Measurements from ENCODE around the gene PIEZO1. TPM values are rescaled to one million over a fixed set of nuclear protein-coding genes. Genes with fewer than 3 reads are reported as not detected.
A peak's percentile ranks its signal among the peaks of the same experiment; 100 is the strongest.

The PIEZO1 gene
- polyA plus RNA-seq, 1 experiment, result 47.0 TPM

DNA sequence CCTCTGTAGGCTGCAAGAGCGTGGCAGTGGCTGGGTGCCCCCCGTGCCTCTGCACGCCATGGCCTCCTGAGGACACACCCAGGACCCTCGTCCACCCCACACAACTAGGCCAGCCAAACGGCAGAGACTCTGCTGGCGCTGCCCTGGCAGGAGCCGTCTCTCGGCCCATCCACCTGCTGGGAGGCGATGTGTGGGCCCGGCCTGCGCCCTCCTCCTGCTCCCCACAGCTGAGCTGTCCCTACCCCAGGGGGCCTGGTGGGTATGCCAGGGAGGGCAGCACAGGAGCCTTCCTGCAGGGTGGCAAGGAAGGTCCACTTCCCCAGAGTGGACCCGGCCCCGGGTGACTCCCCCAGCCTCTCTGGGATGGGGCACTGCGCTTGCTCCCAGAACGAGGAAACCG, 85.8 kb downstream of the PIEZO1 start:
- no peaks in the 10 kb centered on the region for H3K9me3 ChIP-seq (ENCODE audit: control insufficient read depth, insufficient read depth, low read length)
- DNase-seq (ENCODE audit: low read depth, low spot score), result no peak
- CTCF ChIA-PET, result no interaction called here
- H3K4me3 ChIP-seq (ENCODE audit: low read depth, low read length), result no peak overlapping the region
- no peak overlapping the region for H3K27ac ChIP-seq (ENCODE audit: low read depth, low read length)
- H3K27me3 ChIP-seq (ENCODE audit: control insufficient read depth, insufficient read depth, low read length), result no peaks in the 10 kb centered on the region
- POLR2A ChIA-PET, result no interaction called here
- no peak for TF ChIP-seq CTCF (IDR thresholded peaks at IDR 0.05; ENCODE audit: low read depth, low read length)

DNA sequence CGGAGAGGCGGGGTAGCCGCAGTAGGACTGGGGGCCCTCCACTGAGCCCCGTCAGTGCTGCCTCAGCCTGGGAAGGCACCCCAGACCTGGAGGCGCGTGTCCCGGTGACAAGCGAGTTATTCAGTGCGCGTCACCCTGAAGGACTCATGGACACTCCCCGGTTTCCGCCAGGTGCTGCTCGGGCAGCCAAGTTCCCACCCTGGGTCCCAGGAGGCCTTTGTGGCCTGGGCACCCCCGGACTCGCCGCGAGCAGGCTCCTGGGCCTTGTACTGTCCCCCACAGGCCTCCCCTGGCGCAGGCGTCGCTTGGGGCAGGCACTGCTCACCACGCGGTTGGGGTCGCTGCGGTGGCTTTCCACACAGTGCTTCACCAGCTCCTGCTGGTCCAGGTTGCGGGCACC, 86.4 kb downstream of the PIEZO1 start:
- H3K4me3 ChIP-seq (ENCODE audit: low read depth, low read length), result no peak overlapping the region
- ChIA-PET CTCF (no interaction called here), POLR2A (no interaction called here)
- no peak overlapping the region for H3K27ac ChIP-seq (ENCODE audit: low read depth, low read length)
- no peak for DNase-seq (ENCODE audit: low read depth, low spot score)
- no peaks in the 10 kb centered on the region for H3K27me3 ChIP-seq (ENCODE audit: control insufficient read depth, insufficient read depth, low read length)
- no peak for TF ChIP-seq CTCF (IDR thresholded peaks at IDR 0.05; ENCODE audit: low read depth, low read length)
- no peaks in the 10 kb centered on the region for H3K9me3 ChIP-seq (ENCODE audit: control insufficient read depth, insufficient read depth, low read length)

- POLR2A ChIA-PET, result no interaction called here
- H3K4me3 ChIP-seq (ENCODE audit: low read depth, low read length), result no peak overlapping the region
- no peak overlapping the region for H3K27ac ChIP-seq (ENCODE audit: low read depth, low read length)
- peak; percentile 31; the same call in 1 of the 2 replicates for TF ChIP-seq CTCF (IDR thresholded peaks at IDR 0.05; ENCODE audit: low read depth, low read length)
- H3K9me3 ChIP-seq (ENCODE audit: control insufficient read depth, insufficient read depth, low read length), result no peaks in the 10 kb centered on the region
- no peak for DNase-seq (ENCODE audit: low read depth, low spot score)
- H3K27me3 ChIP-seq (ENCODE audit: control insufficient read depth, insufficient read depth, low read length), result no peaks in the 10 kb centered on the region
- CTCF ChIA-PET, result no interaction called here
These were observed 87.0 kb downstream of the PIEZO1 start for GRCh38 chr16:88697831-88698615.

- DNase-seq (ENCODE audit: low read depth, low spot score), result no peak
- H3K27me3 ChIP-seq (ENCODE audit: control insufficient read depth, insufficient read depth, low read length), result no peaks in the 10 kb centered on the region
- TF ChIP-seq CTCF (IDR thresholded peaks at IDR 0.05; ENCODE audit: low read depth, low read length), result no peak
- ChIA-PET CTCF (no interaction called here), POLR2A (no interaction called here)
- H3K9me3 ChIP-seq (ENCODE audit: control insufficient read depth, insufficient read depth, low read length), result no peaks in the 10 kb centered on the region
- no peak overlapping the region for H3K27ac ChIP-seq (ENCODE audit: low read depth, low read length)
- H3K4me3 ChIP-seq (ENCODE audit: low read depth, low read length), result no peak overlapping the region
These were observed 87.7 kb downstream of the PIEZO1 start for GRCh38 chr16:88697116-88697830.

DNA sequence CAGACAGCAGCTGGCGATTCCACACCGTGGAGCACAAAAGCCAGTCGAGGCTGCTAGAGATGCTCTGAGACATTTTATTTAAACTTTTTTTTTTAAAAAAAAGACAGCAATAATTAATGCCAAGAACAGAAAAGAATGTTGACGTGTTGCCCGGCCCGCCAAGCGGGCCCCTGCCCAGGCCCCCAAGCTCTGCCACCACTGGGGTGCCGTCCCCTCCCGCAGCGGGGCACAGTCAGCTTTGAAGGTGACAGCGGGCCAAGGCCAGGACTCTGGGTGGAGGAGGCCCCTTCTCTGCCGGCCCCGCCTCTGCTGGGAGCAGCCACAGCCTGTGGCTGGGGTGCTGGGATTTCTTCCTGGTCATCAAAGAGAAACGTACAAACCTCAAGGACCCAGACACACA, 88.6 kb downstream of the PIEZO1 start:
- POLR2A ChIA-PET, result no interaction called here
- DNase-seq (ENCODE audit: low read depth, low spot score), result no peak
- TF ChIP-seq CTCF (IDR thresholded peaks at IDR 0.05; ENCODE audit: low read depth, low read length), result no peak
- Histone ChIP-seq H3K9me3 (ENCODE audit: control insufficient read depth, insufficient read depth, low read length) (no peaks in the 10 kb centered on the region), H3K27ac (ENCODE audit: low read depth, low read length) (no peak overlapping the region), H3K4me3 (ENCODE audit: low read depth, low read length) (no peak overlapping the region), H3K27me3 (ENCODE audit: control insufficient read depth, insufficient read depth, low read length) (peaks cover 1% of the 10 kb centered on the region)
- CTCF ChIA-PET, result no interaction called here
